ENCODE data around the gene GAPDHS.

GAPDHS gene

GRCh38 chr19:35539314-35539713, 6.1 kb downstream of the GAPDHS start:
- TF ChIP-seq CTCF (IDR thresholded peaks at IDR 0.05; ENCODE audit: borderline replicate concordance, insufficient read depth, low read depth, low read length), result no peak
- no peak overlapping the region for H3K4me3 ChIP-seq (ENCODE audit: low read depth, low read length)

GRCh38 chr19:35539850-35540249, 6.6 kb downstream of the GAPDHS start:
- no peak overlapping the region for H3K4me3 ChIP-seq (ENCODE audit: low read depth, low read length)
- no peak for TF ChIP-seq CTCF (IDR thresholded peaks at IDR 0.05; ENCODE audit: borderline replicate concordance, insufficient read depth, low read depth, low read length)

- no peak overlapping the region for H3K4me3 ChIP-seq (ENCODE audit: low read depth, low read length)
- no peak for TF ChIP-seq CTCF (IDR thresholded peaks at IDR 0.05; ENCODE audit: borderline replicate concordance, insufficient read depth, low read depth, low read length)
These were observed 7.2 kb downstream of the GAPDHS start for GRCh38 chr19:35540356-35540927.

GRCh38 chr19:35542209-35542608, 9.0 kb downstream of the GAPDHS start:
- H3K4me3 ChIP-seq (ENCODE audit: low read depth, low read length), result no peak overlapping the region
- TF ChIP-seq CTCF (IDR thresholded peaks at IDR 0.05; ENCODE audit: borderline replicate concordance, insufficient read depth, low read depth, low read length), result no peak

- TF ChIP-seq CTCF (IDR thresholded peaks at IDR 0.05; ENCODE audit: borderline replicate concordance, insufficient read depth, low read depth, low read length), result no peak
- H3K4me3 ChIP-seq (ENCODE audit: low read depth, low read length), result no peak overlapping the region
These were observed 10.2 kb downstream of the GAPDHS start for GRCh38 chr19:35543280-35544109.

- TF ChIP-seq CTCF (IDR thresholded peaks at IDR 0.05; ENCODE audit: borderline replicate concordance, insufficient read depth, low read depth, low read length), result no peak
- peak overlapping the region; percentile 77 for H3K4me3 ChIP-seq (ENCODE audit: low read depth, low read length)
These were observed 11.0 kb downstream of the GAPDHS start for GRCh38 chr19:35544110-35544802.

Data from GM12875 (cell line).